Stomach (tissue), 4 donors: ENCODE measurements around the gene ABCG5.

Experiments
- EP300 ChIP-seq: sonication (generic); formaldehyde crosslinking; IDR thresholded peaks from one replicate; pipeline ENCODE4 v1.6.1; 2017; ENCODE audit warnings: antibody characterized with exemption
- POLR2A ChIP-seq, 4 donors: fragments of 450-650 bp; IDR thresholded peaks; one replicate each; pipeline ENCODE4 v1.6.1; 2016; ENCODE audit warnings: antibody characterized with exemption in 4 of 4, control low read depth in 2 of 4, mild to moderate bottlenecking in 1 of 4, moderate library complexity in 1 of 4
- POLR2AphosphoS5 ChIP-seq, 3 donors: sonication (generic); formaldehyde crosslinking; IDR thresholded peaks; one replicate each; pipeline ENCODE4 v1.6.1; 2016; ENCODE audit warnings: antibody characterized with exemption in 3 of 3
- TF ChIP-seq, protein P1 (sequence below), 7 experiments: fragments of 450-650 bp in 4 of 7; fragments of 200-600 bp in 3 of 7; sonication (generic) in 3 of 7; IDR thresholded peaks; one replicate each; pipeline ENCODE4 v1.5.1; 2016 to 2019; ENCODE audit warnings: antibody characterized with exemption in 7 of 7, control low read depth in 2 of 7, mild to moderate bottlenecking in 1 of 7

DNA sequence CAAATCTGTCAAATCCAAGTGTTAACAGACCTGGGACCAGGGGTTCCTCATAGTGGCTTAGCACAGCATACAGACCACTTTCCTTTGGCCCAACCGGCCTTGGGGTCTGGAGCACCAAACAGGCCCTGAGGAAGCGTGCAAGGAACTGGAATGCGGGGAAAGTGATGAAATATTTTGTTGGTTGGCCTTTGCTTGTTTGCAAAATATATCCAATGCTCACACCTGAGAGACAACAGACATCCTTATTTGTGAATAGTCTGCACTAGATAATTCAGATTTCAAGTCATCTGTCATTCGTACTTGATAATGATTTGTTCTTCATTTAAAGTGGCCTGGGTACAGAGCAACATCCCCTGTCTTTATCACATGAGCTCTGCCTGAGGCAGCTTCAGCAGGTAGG, 43.7 kb upstream of the ABCG5 start:
- TF ChIP-seq, protein P1, sequence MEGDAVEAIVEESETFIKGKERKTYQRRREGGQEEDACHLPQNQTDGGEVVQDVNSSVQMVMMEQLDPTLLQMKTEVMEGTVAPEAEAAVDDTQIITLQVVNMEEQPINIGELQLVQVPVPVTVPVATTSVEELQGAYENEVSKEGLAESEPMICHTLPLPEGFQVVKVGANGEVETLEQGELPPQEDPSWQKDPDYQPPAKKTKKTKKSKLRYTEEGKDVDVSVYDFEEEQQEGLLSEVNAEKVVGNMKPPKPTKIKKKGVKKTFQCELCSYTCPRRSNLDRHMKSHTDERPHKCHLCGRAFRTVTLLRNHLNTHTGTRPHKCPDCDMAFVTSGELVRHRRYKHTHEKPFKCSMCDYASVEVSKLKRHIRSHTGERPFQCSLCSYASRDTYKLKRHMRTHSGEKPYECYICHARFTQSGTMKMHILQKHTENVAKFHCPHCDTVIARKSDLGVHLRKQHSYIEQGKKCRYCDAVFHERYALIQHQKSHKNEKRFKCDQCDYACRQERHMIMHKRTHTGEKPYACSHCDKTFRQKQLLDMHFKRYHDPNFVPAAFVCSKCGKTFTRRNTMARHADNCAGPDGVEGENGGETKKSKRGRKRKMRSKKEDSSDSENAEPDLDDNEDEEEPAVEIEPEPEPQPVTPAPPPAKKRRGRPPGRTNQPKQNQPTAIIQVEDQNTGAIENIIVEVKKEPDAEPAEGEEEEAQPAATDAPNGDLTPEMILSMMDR (IDR thresholded peaks at IDR 0.05): no peak
- TF ChIP-seq POLR2A (IDR thresholded peaks at IDR 0.05) (no peak), EP300 (no peak), POLR2AphosphoS5 (IDR thresholded peaks at IDR 0.05) (no peak)
